GM12891 (cell line): Measurements from ENCODE around the gene CFAP91.

Experiments used
- POLR2A ChIP-seq: IDR thresholded peaks from 2 replicates; pipeline ENCODE4 v1.6.1; 2011; ENCODE audit warnings: low read depth, low read length, control low read depth
- POLR2AphosphoS5 ChIP-seq: IDR thresholded peaks from 2 replicates; pipeline ENCODE4 v1.6.1; 2011; ENCODE audit warnings: low read depth, low read length, control low read depth

DNA sequence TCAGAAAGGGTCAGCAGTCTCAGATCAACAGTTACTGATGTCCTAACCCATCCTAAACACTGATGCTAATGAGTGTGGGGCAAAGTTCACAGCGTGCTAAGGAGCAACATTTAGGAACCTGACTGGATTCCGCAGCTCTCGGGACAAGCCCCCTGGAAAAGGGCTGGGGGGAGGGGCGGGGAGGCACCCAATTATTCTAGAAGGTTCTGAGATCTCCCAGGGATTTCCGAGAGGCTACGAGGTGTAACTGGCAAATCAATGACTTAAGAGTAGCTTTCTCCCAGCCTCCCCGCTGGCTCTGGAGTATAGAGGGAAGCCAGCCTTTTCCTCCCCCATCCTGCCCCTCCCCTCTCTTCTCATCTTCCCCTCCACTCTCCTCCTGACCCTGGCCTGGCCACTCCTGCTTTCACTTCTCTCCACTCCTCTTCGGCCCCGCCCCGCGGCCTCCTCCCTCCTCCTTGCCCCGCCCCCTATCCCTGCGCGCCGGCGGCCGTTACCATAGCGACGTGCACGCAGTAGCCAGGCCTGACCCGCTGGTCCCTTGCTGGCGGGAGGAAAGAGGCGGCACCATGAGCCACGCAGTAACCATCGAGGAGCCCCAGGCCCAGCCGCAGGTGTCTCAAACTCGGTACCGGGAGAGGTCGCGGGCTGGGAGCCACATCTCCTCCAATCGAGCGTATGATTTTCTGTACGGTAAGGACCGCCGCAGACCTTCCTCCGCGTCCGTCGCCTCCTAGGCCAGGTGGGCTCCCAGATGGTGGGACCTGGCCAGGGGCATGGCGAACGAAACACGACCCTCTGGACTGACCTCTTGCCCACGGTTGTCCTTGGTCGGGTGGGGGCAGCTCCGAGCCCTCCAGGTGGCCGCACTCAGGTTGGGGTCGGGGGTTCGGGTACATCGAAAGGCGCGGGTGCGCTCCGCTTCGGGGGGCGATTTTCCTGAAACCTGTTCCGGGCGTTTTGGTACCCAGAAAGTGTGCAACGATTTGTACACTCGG lies at the start of gene CFAP91:
- TF ChIP-seq POLR2A = no peak
- no peak for TF ChIP-seq POLR2AphosphoS5
